Breast epithelium (tissue), 4 donors: ENCODE measurements around the gene AGPAT3. TPM values are rescaled to one million over a fixed set of nuclear protein-coding genes. Genes with fewer than 3 reads are reported as not detected.

Experiments
- DNase-seq, 2 donors: peaks; one replicate each; pipeline ENCODE4 v3.0.0-alpha.2; 2019; ENCODE audit warnings: low spot score in 2 of 2
- H3K27ac ChIP-seq, 2 donors: fragments of 200-600 bp; sonication (generic) in 1 of 2; one replicate each; pipeline ENCODE4 v1.5.1; 2016 to 2019; ENCODE audit warnings: mild to moderate bottlenecking in 1 of 2
- H3K27me3 ChIP-seq, 2 donors: fragments of 200-600 bp; sonication (generic) in 1 of 2; one replicate each; pipeline versions ENCODE4 v1.5.1 to v1.6.0; 2017 to 2019; ENCODE audit warnings: control low read depth in 1 of 2, mild to moderate bottlenecking in 1 of 2
- H3K36me3 ChIP-seq: fragments of 200-600 bp; one replicate; pipeline ENCODE4 v1.5.1; 2019
- H3K4me1 ChIP-seq, 2 donors: fragments of 200-600 bp; sonication (generic); one replicate each; pipeline ENCODE4 v1.5.1; 2016 to 2019; ENCODE audit warnings: control low read depth in 1 of 2
- H3K4me3 ChIP-seq, 3 donors: fragments of 200-600 bp; sonication (generic); 1 replicate in 2 of 3; 2 replicates in 1 of 3; pipeline ENCODE4 v1.5.1; 2016 to 2019; ENCODE audit warnings: mild to moderate bottlenecking in 3 of 3, moderate library complexity in 2 of 3
- H3K9me3 ChIP-seq, 2 donors: fragments of 200-600 bp; sonication (generic) in 1 of 2; one replicate each; pipeline ENCODE4 v1.5.1; 2016 to 2019; ENCODE audit warnings: control low read depth in 1 of 2
- POLR2A ChIP-seq: fragments of 450-650 bp; IDR thresholded peaks from one replicate; pipeline ENCODE4 v1.6.1; 2016; ENCODE audit warnings: antibody characterized with exemption, mild to moderate bottlenecking, moderate library complexity
- POLR2AphosphoS5 ChIP-seq, 3 donors: sonication (generic); formaldehyde crosslinking; IDR thresholded peaks; one replicate each; pipeline ENCODE4 v1.6.1; 2017; ENCODE audit warnings: antibody characterized with exemption in 3 of 3
- intact Hi-C: fragments of 100-400 bp; cut with DNase I; formaldehyde crosslinking; loops from one replicate; pipeline ENCODE4 v1.15.1; 2023; ENCODE audit warnings: low total_unique reads
- total RNA-seq, 3 donors: library from RNA; depleted of rRNA; stranded (reverse); fragments of >200 nt; gene quantifications; one replicate each; pipeline ENCODE4 v1.1.0, GENCODE V29; 2016
- TF ChIP-seq, protein P1 (sequence below), 3 donors: fragments of 450-650 bp; IDR thresholded peaks; one replicate each; pipeline ENCODE4 v1.5.1; 2016 to 2017; ENCODE audit warnings: antibody characterized with exemption in 3 of 3, mild to moderate bottlenecking in 3 of 3, moderate library complexity in 3 of 3

Gene AGPAT3
- total RNA-seq, 3 donors from 2014 or later: 27.2 to 35.8 (median 28.2) TPM

DNA sequence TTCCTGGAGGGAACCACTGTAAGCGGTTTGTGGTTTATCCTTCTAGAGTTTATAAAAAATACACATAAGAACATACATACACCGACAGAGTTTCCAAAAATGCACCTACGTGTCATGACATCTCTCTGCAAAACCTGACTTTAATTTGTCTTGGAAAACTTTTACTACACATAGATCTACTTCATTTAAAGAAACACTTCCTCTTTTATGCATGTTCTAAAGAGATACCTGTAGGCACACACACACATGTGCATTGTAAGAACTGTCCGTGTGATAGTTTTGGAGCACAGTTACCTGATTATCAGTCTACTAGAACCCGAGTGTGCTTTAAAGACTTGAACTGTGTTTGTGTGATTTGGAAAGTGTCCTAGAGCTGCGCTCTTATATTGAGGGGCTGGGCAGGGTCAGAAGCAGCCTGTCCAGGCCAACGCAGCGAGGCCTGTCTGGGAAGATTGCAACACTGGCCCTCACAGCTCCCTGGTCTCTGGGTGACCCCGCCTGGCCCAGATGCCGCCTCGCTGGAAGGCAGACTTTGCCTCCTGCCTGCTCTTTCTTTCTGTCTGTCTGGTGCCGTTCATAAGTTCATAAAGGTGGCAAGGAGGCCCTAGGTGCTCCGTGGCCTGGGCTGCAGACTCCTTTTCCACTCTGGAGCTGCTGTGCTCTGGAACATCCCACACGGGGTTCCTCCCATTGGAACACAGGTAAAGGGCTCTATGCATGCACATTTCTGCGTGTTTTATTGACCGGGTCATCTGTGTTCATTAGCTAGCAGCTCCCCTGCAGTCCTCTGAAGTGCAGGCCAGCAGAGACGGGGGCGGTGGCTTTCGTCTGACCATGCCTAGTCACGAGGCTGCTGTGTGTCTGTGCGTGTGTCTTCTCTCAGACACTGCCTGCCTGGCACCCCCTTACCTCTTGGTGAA is 46.3 kb downstream of the AGPAT3 start:
- Histone ChIP-seq H3K9me3 (peaks cover 0 to 6% of the 10 kb centered on the region in 2 donors), H3K27ac (peak overlapping the region in 1 of 2 donors; percentile 5), H3K27me3 (no peaks in the 10 kb centered on the region), H3K4me3 (no peak overlapping the region), H3K4me1 (no peaks in the 10 kb centered on the region), H3K36me3 (no peaks in the 10 kb centered on the region)
- intact Hi-C loops: no loop called here
- no peak for DNase-seq
- TF ChIP-seq, protein P1, sequence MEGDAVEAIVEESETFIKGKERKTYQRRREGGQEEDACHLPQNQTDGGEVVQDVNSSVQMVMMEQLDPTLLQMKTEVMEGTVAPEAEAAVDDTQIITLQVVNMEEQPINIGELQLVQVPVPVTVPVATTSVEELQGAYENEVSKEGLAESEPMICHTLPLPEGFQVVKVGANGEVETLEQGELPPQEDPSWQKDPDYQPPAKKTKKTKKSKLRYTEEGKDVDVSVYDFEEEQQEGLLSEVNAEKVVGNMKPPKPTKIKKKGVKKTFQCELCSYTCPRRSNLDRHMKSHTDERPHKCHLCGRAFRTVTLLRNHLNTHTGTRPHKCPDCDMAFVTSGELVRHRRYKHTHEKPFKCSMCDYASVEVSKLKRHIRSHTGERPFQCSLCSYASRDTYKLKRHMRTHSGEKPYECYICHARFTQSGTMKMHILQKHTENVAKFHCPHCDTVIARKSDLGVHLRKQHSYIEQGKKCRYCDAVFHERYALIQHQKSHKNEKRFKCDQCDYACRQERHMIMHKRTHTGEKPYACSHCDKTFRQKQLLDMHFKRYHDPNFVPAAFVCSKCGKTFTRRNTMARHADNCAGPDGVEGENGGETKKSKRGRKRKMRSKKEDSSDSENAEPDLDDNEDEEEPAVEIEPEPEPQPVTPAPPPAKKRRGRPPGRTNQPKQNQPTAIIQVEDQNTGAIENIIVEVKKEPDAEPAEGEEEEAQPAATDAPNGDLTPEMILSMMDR (IDR thresholded peaks at IDR 0.05): no peak
- no peak for TF ChIP-seq POLR2A
- no peak for TF ChIP-seq POLR2AphosphoS5 (IDR thresholded peaks at IDR 0.05)

DNA sequence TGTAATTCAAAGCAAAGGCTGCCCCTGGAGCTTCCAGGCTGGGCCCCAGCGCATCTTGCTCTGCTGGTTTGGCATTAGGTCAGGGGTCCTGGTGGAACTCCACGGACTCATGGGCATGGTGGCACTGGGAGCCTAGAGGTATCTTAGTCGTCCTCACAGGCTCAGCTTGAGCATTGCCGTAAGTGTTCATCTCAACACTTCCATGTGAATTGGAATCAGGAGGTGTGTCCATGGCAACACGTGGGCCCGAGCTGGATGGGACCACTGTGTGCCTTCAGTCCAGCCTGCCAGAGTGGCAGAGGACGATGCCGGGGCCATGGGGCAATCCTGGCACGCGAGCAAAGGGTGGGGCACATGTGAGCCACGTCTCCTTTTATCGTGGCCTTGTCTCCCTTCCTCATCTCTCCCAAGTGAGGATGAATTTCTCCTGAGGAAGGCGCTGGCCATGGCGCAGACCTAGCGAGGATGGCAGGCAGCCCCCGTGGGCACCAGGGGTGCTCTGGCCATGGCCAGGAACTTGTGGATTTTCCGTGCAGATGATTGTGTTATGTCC is 47.0 kb downstream of the AGPAT3 start:
- Histone ChIP-seq H3K4me1 (no peaks in the 10 kb centered on the region), H3K9me3 (peaks cover 0 to 6% of the 10 kb centered on the region in 2 donors), H3K4me3 (no peak overlapping the region), H3K36me3 (no peaks in the 10 kb centered on the region), H3K27me3 (no peaks in the 10 kb centered on the region), H3K27ac (peak overlapping the region in 1 of 2 donors; percentile 5)
- DNase-seq: peak in 1 of 2 donors; percentile 27
- intact Hi-C loops: no loop called here
- TF ChIP-seq, protein P1 (IDR thresholded peaks at IDR 0.05): no peak

DNA sequence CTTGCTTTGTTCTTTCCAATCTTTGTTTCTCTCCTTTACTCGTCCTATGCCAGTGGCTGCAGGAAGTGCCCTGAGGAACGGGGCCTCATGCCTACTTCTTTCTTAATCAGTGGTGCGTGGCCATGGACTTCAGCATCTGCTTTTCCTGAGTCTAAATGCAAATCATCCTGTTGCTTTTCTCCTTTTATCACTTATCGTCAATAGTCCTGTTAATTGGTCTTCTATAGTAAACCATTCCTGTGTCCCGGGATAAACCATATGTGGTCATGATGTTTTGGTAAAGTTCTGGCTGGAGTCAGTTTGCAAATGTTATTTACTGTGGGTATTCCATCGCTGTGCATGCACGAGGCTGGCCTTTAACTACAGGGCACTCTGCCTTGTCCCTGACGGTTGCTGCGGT is 47.5 kb downstream of the AGPAT3 start:
- H3K4me3 ChIP-seq: no peak overlapping the region
- DNase-seq: peak in 1 of 2 donors; percentile 12
- TF ChIP-seq POLR2AphosphoS5 (IDR thresholded peaks at IDR 0.05) (no peak), POLR2A (no peak)
- TF ChIP-seq, protein P1 (IDR thresholded peaks at IDR 0.05): no peak
- H3K4me1 ChIP-seq: no peaks in the 10 kb centered on the region
- H3K27ac ChIP-seq: no peak overlapping the region
- intact Hi-C loops: no loop called here
- H3K9me3 ChIP-seq: peaks cover 0 to 6% of the 10 kb centered on the region in 2 donors
- H3K36me3 ChIP-seq: no peaks in the 10 kb centered on the region
- H3K27me3 ChIP-seq: no peaks in the 10 kb centered on the region

DNA sequence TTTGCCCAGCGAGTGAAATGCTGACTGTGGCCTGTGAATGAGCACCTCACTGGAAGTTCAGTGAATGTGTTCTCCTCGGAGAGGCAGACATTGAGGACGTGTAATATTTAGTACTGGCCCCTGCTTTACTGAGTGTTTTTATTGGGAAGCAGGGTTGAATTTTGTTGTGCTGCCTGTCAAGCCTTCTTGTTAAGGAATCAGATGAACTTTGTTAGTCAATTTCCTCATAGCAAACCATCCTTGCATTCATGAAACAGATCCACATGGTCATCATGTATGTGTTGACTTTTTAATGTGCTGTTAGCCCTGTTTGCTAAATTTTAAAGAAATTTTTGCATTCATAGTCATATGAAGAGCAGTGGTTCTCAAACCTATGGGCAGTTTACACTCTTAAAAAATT is 47.9 kb downstream of the AGPAT3 start:
- Histone ChIP-seq H3K9me3 (peaks cover 0 to 6% of the 10 kb centered on the region in 2 donors), H3K4me3 (no peak overlapping the region), H3K27ac (no peak overlapping the region), H3K36me3 (no peaks in the 10 kb centered on the region), H3K4me1 (no peaks in the 10 kb centered on the region), H3K27me3 (no peaks in the 10 kb centered on the region)
- intact Hi-C loops: no loop called here
- DNase-seq: no peak
- TF ChIP-seq POLR2A (no peak), POLR2AphosphoS5 (IDR thresholded peaks at IDR 0.05) (no peak)
- TF ChIP-seq, protein P1 (IDR thresholded peaks at IDR 0.05): no peak

DNA sequence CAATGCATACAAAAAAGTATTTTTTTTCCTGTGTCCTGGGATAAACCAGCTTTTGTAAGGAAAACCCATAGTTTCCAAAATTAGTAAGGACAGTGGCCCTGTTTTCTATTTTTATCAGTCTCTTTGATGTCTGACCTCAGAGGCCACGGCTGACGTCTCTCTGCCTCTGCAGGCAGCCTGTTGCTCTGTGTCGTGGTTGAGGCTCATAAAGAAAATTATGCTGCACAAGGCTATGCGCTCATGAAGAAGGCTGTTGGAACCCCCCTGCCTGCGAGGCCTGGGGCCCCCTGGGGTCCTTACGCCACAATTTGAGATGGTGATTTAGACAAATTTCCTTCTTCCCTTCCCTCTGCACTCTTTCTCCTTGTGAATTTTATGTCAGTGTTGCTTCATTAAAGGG is 48.9 kb downstream of the AGPAT3 start:
- H3K36me3 ChIP-seq: no peaks in the 10 kb centered on the region
- no peaks in the 10 kb centered on the region for H3K4me1 ChIP-seq
- no peak overlapping the region for H3K4me3 ChIP-seq
- peaks cover 0 to 6% of the 10 kb centered on the region in 2 donors for H3K9me3 ChIP-seq
- intact Hi-C loops: no loop called here
- TF ChIP-seq, protein P1 (IDR thresholded peaks at IDR 0.05): no peak
- no peak for TF ChIP-seq POLR2AphosphoS5 (IDR thresholded peaks at IDR 0.05)
- TF ChIP-seq POLR2A: no peak
- H3K27ac ChIP-seq: no peak overlapping the region
- no peak for DNase-seq
- no peaks in the 10 kb centered on the region for H3K27me3 ChIP-seq
